PC-3 (cell line): ENCODE measurements around the gene STARD6. TPM values are rescaled to one million over a fixed set of nuclear protein-coding genes. Genes with fewer than 3 reads are reported as not detected.

Source experiments
- ATAC-seq: fragments of 200-7000 bp; cut with Tn5 transposase; 2 replicates; pipeline ENCODE4 v1.9.1; 2020; ENCODE audit warnings: mild to moderate bottlenecking, moderate library complexity
- BruUV-seq: library from RNA; stranded (reverse); fragments of 400-500 nt; replicated peaks from 2 replicates; lab custom pipeline; 2021; lab: Mats Ljungman, UMichigan
- CTCF ChIA-PET: fragments of 300-600 bp; sonication (Branson Sonifier 250); formaldehyde crosslinking; loops from one replicate; lab custom pipeline; 2022; ENCODE audit warnings: antibody characterized with exemption; lab: Charles Lee
- POLR2A ChIA-PET: fragments of 300-600 bp; sonication (Branson Sonifier 250); formaldehyde crosslinking; loops from one replicate; lab custom pipeline; 2022; ENCODE audit warnings: antibody characterized with exemption; ENCODE audit not compliant: unreplicated experiment; lab: Charles Lee
- DNase-seq: peaks from one replicate; pipeline ENCODE4 v3.0.0-alpha.2; 2015
- H2AFZ ChIP-seq: fragments of 300-600 bp; sonication (generic); 2 replicates; pipeline ENCODE4 v1.6.0; 2016; ENCODE audit warnings: antibody characterized with exemption, low read length
- H3F3A ChIP-seq: fragments of 300-600 bp; sonication (generic); one replicate; pipeline ENCODE4 v1.6.0; 2017; ENCODE audit warnings: antibody characterized with exemption, low read length, control low read depth, mild to moderate bottlenecking; ENCODE audit not compliant: unreplicated experiment
- H3K27ac ChIP-seq: fragments of 300-600 bp; sonication (generic); 2 replicates; pipeline ENCODE4 v1.5.1; 2016; ENCODE audit warnings: mild to moderate bottlenecking, low read length
- H3K27me3 ChIP-seq: fragments of 300-600 bp; sonication (generic); 2 replicates; pipeline ENCODE4 v1.6.1; 2016; ENCODE audit warnings: low read length, mixed read lengths
- H3K36me3 ChIP-seq: fragments of 300-600 bp; sonication (generic); 2 replicates; pipeline ENCODE4 v1.6.1; 2016; ENCODE audit warnings: low read depth, mixed run types, low read length, mixed read lengths
- H3K4me1 ChIP-seq: fragments of 300-600 bp; sonication (generic); 2 replicates; pipeline ENCODE4 v1.5.1; 2016; ENCODE audit warnings: low read length; ENCODE audit not compliant: insufficient read depth
- H3K4me2 ChIP-seq: fragments of 300-600 bp; sonication (generic); 2 replicates; pipeline ENCODE4 v1.6.0; 2016; ENCODE audit warnings: low read length
- H3K4me3 ChIP-seq: fragments of 300-600 bp; sonication (generic); 2 replicates; pipeline ENCODE4 v1.5.1; 2016; ENCODE audit warnings: mild to moderate bottlenecking, low read length, mixed read lengths
- H3K79me2 ChIP-seq: fragments of 300-600 bp; sonication (generic); 2 replicates; pipeline ENCODE4 v1.6.1; 2017; ENCODE audit warnings: low read length, mixed read lengths
- H3K9ac ChIP-seq: fragments of 300-600 bp; sonication (generic); 2 replicates; pipeline ENCODE4 v1.6.0; 2016; ENCODE audit warnings: mild to moderate bottlenecking, low read length
- H3K9me2 ChIP-seq: fragments of 300-600 bp; sonication (generic); replicated peaks from 2 replicates; pipeline ENCODE4 v1.6.1; 2016; ENCODE audit warnings: mixed run types, low read length, mixed read lengths
- H3K9me3 ChIP-seq: fragments of 300-600 bp; sonication (generic); 2 replicates; pipeline ENCODE4 v1.6.1; 2016; ENCODE audit warnings: low read length, mixed read lengths
- H4K20me1 ChIP-seq: fragments of 300-600 bp; sonication (generic); 2 replicates; pipeline ENCODE4 v1.6.1; 2016; ENCODE audit warnings: low read length, mixed read lengths
- CTCF ChIP-seq: fragments of 300-600 bp; sonication (generic); conservative IDR thresholded peaks from 2 replicates; pipeline ENCODE4 v1.5.1; 2017; ENCODE audit warnings: antibody characterized with exemption, low read depth, mild to moderate bottlenecking, low read length
- EZH2 ChIP-seq: fragments of 300-600 bp; sonication (generic); IDR thresholded peaks from one replicate; pipeline ENCODE4 v1.6.1; 2017; ENCODE audit warnings: antibody characterized with exemption, mild to moderate bottlenecking, low read length; ENCODE audit not compliant: unreplicated experiment
- EZH2phosphoT487 ChIP-seq: fragments of 300-600 bp; sonication (generic); IDR thresholded peaks from 2 replicates; pipeline ENCODE4 v1.6.1; 2018; ENCODE audit warnings: mild to moderate bottlenecking, antibody characterized with exemption, low read length, borderline replicate concordance
- intact Hi-C: fragments of 100-400 bp; cut with micrococcal nuclease; formaldehyde crosslinking; loops from 2 replicates; pipeline ENCODE4 v1.9.0; 2023
- total RNA-seq: library from RNA; depleted of rRNA; stranded (reverse); fragments of >200 nt; gene quantifications from 2 replicates; pipeline ENCODE4 v1.2.3, GENCODE V29; 2014

The STARD6 gene
- total RNA-seq, 1 experiment from 2014 or later = not detected

- no TSS peak for BruUV-seq
- no peaks in the 10 kb centered on the region for H3K4me1 ChIP-seq
- no peaks in the 10 kb centered on the region for H3F3A ChIP-seq
- ChIA-PET CTCF (no interaction called here), POLR2A (no interaction called here)
- H4K20me1 ChIP-seq = no peaks in the 10 kb centered on the region
- H2AFZ ChIP-seq = no peak overlapping the region
- no peak overlapping the region for H3K4me3 ChIP-seq
- no peak for TF ChIP-seq CTCF
- no peak for TF ChIP-seq EZH2phosphoT487
- no peaks in the 10 kb centered on the region for H3K36me3 ChIP-seq
- H3K79me2 ChIP-seq = no peaks in the 10 kb centered on the region
- H3K4me2 ChIP-seq = no peak overlapping the region
- intact Hi-C loops = no loop called here
- H3K9ac ChIP-seq = no peak overlapping the region
- H3K9me3 ChIP-seq = no peaks in the 10 kb centered on the region
- H3K27ac ChIP-seq = no peak overlapping the region
- ATAC-seq = no peak
- H3K9me2 ChIP-seq = no peaks in the 10 kb centered on the region
- no peak for DNase-seq
- no peaks in the 10 kb centered on the region for H3K27me3 ChIP-seq
Measured at GRCh38 chr18:54396760-54397159, 39.1 kb upstream of the STARD6 start.

- Histone ChIP-seq H3K9ac (no peak overlapping the region), H3K36me3 (no peaks in the 10 kb centered on the region), H3K9me3 (no peaks in the 10 kb centered on the region), H3K27ac (no peak overlapping the region), H3K4me2 (no peak overlapping the region), H3K4me1 (peaks cover 13% of the 10 kb centered on the region), H3K79me2 (no peaks in the 10 kb centered on the region), H4K20me1 (no peaks in the 10 kb centered on the region), H3F3A (no peaks in the 10 kb centered on the region), H3K9me2 (no peaks in the 10 kb centered on the region), H3K4me3 (no peak overlapping the region), H2AFZ (no peak overlapping the region), H3K27me3 (no peaks in the 10 kb centered on the region)
- CTCF ChIA-PET = interaction anchor here (0.6 kb wide), 1 partner anchor 130 kb away, joined by 6 read pairs; no protein-coding TSS in a partner anchor
- no TSS peak for BruUV-seq
- ATAC-seq (no peak), DNase-seq (no peak)
- POLR2A ChIA-PET = no interaction called here
- TF ChIP-seq EZH2 (no peak), EZH2phosphoT487 (no peak), CTCF (no peak)
- intact Hi-C loops = loop anchor here (2.0 to 5.0 kb wide), 5 partner anchors 36 to 277 kb away; partner anchors contain the start of genes C18orf54 and STARD6
Measured at GRCh38 chr18:54393648-54394294, 36.1 kb upstream of the STARD6 start.

- Histone ChIP-seq H3K9me2 (no peaks in the 10 kb centered on the region), H3K27me3 (no peaks in the 10 kb centered on the region), H3K4me1 (peaks cover 25% of the 10 kb centered on the region), H3K9ac (no peak overlapping the region), H3K4me3 (no peak overlapping the region), H2AFZ (no peak overlapping the region), H3K9me3 (no peaks in the 10 kb centered on the region), H3K4me2 (no peak overlapping the region), H3K27ac (no peak overlapping the region), H3F3A (no peaks in the 10 kb centered on the region), H3K36me3 (no peaks in the 10 kb centered on the region), H3K79me2 (no peaks in the 10 kb centered on the region), H4K20me1 (no peaks in the 10 kb centered on the region)
- TF ChIP-seq CTCF (peak; percentile 76), EZH2 (no peak)
- CTCF ChIA-PET = interaction anchor here (0.5 to 1.0 kb wide), 3 partner anchors 49 to 236 kb away, joined by 3 to 5 read pairs (median 4); no protein-coding TSS in a partner anchor
- ATAC-seq = peak; percentile 27
- intact Hi-C loops = loop anchor here (2.0 to 5.0 kb wide), 5 partner anchors 35 to 278 kb away; partner anchors contain the start of genes C18orf54 and STARD6
- POLR2A ChIA-PET = interaction anchor here (0.6 kb wide), 1 partner anchor 938 kb away, joined by 3 read pairs; no protein-coding TSS in a partner anchor
- peak; percentile 90 for DNase-seq
- no TSS peak for BruUV-seq
Measured at GRCh38 chr18:54392543-54393023, 34.9 kb upstream of the STARD6 start.
